ENCODE measurements around the gene LRBA.

The LRBA gene

GRCh38 chr4:150256225-150256620 is 758.9 kb downstream of the LRBA start:
- DNase-seq (ENCODE audit: insufficient read length, low spot score) (no peak), FAIRE-seq (no peak)
- no peak for TF ChIP-seq CTCF (IDR thresholded peaks at IDR 0.05; ENCODE audit: insufficient read depth, missing control alignments)

GRCh38 chr4:150255610-150256224 is 759.4 kb downstream of the LRBA start:
- no peak for TF ChIP-seq CTCF (IDR thresholded peaks at IDR 0.05; ENCODE audit: insufficient read depth, missing control alignments)
- FAIRE-seq (no peak), DNase-seq (ENCODE audit: insufficient read length, low spot score) (no peak)

GRCh38 chr4:150253965-150254630 is 761.0 kb downstream of the LRBA start:
- no peak for DNase-seq (ENCODE audit: insufficient read length, low spot score)
- no peak for FAIRE-seq
- TF ChIP-seq CTCF (IDR thresholded peaks at IDR 0.05; ENCODE audit: insufficient read depth, missing control alignments) = no peak

- DNase-seq (ENCODE audit: insufficient read length, low spot score) = no peak
- no peak for FAIRE-seq
- TF ChIP-seq CTCF (IDR thresholded peaks at IDR 0.05; ENCODE audit: insufficient read depth, missing control alignments) = no peak
Measured at GRCh38 chr4:150253416-150253815, 761.7 kb downstream of the LRBA start.

- no peak for TF ChIP-seq CTCF (IDR thresholded peaks at IDR 0.05; ENCODE audit: insufficient read depth, missing control alignments)
- FAIRE-seq = no peak
- no peak for DNase-seq (ENCODE audit: insufficient read length, low spot score)
Measured at GRCh38 chr4:150252741-150253140, 762.3 kb downstream of the LRBA start.

- FAIRE-seq = no peak
- DNase-seq (ENCODE audit: insufficient read length, low spot score) = no peak
- TF ChIP-seq CTCF (IDR thresholded peaks at IDR 0.05; ENCODE audit: insufficient read depth, missing control alignments) = no peak
Measured at GRCh38 chr4:150252306-150252705, 762.8 kb downstream of the LRBA start.

GRCh38 chr4:150251752-150252190 is 763.3 kb downstream of the LRBA start:
- no peak for FAIRE-seq
- DNase-seq (ENCODE audit: insufficient read length, low spot score) = no peak
- TF ChIP-seq CTCF (IDR thresholded peaks at IDR 0.05; ENCODE audit: insufficient read depth, missing control alignments) = no peak
